NCI-H2029 treated with DMSO at 0.1 percent for 48 hours (cell line): ENCODE measurements around the gene TBC1D14.

Experiments
- DNase-seq: peaks from one replicate; lab custom pipeline; 2025; lab: John Stamatoyannopoulos, UW

The TBC1D14 gene

DNA sequence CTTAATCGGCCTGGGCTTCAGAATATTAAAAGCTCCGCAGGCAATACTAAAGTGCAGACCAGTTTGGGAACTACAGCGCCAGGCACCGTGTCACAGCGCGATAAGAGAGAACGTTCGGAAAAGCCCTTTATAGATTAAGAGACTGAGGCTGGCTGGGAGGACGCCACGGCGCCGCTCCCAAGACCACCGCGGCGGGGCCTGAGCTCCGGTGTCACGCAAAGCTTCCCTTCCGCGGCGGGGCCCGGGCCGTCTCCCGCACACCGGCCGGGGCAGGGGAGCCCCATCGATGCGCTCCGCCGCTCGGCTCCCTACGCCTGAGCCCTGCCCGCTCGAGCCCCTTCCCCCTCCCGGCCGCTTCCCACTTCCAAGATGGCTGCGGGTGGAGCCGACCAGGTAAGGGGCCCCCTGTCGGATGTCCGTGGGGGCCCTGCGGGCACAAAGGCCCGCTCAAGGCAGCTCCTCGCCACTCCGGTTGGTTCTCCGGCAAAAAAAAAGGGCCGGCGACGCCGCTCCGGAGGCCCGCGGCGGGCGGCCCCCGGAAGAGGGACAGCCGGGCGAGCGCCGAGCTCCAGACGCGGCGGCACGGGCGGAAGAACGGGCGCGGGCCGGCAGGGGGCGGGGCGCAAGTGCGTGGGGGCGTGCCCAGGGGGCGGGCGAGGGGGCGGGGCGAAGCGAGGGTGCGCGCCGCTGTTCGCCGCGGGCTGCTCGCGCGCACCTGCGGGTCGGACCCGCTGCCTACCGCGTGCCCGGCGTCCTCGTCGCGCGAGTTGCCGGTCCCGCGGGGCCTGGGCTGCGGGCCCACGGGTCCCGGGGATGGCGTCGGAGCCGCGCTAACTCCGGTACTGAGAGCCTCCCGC, at the start of gene TBC1D14:
TBC1D14 (plus strand) TSS at position 714 of the 857 bp plus-strand sequence. CDS start 13,564 bp downstream, outside the sequence.
- peak; percentile 43 for DNase-seq

DNA sequence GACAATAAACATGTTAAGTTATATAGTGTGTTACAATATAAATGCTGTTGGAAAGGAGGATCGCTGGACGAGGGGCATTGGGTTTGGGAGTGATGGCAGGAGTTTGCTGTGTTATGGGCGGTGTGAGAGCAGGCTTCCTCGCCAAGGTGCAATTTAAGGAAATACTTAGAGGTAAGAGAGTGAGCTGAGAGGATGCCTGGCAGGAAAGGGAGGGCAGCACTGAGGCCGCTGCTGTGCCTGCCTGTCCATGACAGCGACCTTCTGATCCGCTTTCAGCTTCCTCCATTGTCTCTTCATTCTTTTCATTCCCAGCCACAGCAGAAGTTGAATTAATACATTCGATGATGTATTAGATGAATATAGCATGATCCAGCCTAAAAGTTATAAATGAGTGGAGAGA, 41.2 kb upstream of the TBC1D14 start:
- DNase-seq = no peak

- DNase-seq = no peak
Observed at GRCh38 chr4:6869944-6870343, 39.7 kb upstream of the TBC1D14 start.

GRCh38 chr4:6873291-6873690, 36.3 kb upstream of the TBC1D14 start:
- DNase-seq = no peak

DNA sequence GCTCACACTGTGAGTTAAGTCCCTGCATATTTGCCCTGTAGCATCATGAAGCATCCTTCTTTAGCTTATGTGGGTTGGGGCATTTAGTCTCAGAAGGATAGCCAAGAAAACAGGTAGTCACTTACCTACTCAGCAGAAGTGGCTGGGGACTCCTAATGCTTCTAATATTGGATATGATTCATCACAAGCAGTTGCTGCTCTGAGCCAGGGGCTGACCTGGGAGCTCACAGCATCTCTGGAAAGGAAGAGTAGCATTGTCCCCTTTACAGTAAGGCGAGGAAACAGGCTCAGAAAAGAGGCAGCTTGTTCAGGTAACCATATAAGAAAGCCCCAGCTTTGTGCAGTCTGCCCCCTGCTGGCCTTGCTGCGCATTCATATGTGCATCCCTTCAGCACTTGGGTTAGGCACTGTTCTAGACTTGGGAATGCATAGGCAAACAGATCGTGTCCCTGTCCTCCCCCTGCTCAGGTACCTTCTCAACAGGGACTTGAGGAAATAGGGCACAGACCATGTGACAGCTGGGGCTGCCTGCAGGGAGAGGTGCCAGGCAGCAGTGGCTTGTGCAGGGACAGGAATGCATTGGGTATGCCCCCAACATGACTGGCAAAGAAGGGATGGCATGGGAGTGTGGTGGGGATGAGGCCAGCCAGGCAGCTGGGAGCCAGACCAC, 35.7 kb upstream of the TBC1D14 start:
- DNase-seq = no peak

DNA sequence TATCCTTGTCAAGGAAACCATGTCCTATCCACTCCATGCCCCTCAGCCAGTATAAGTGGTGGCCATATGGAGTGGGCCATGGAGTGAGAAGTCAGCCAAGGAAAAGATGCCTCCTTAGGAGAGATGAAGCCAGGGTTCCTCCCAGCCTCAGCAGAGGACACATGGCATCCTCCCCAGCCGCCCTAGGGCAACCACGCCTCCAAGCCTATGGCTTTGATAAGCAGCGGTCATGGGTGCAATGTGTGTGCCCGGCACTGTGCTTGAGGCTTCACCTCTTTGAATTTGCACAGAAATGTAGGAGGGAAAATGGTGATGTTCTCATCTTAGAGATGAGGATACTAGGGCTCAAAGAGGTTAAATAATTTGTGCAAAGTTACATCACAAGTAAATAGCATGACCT, 34.6 kb upstream of the TBC1D14 start:
- DNase-seq = no peak

GRCh38 chr4:6875431-6875831, 34.2 kb upstream of the TBC1D14 start:
- DNase-seq = no peak

DNA sequence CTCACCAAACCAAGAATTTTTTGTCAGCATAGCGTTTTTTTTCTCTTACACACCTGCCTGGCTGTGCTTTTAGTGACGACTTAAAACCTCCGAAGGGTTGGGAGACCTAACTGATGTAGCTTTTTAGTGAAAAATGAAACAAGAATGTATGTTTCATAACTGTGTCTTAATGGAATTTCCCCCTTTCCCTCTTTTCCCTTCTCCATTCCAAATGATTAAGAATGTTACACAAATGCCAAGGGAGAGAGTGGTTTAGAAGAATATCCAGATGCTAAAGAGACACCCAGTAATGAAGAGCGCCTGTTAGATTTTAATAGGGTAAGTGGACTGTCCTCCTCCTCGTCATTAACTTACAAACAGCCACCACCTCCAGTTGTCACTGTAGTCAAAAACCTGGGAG, 33.2 kb upstream of the TBC1D14 start:
- no peak for DNase-seq

DNA sequence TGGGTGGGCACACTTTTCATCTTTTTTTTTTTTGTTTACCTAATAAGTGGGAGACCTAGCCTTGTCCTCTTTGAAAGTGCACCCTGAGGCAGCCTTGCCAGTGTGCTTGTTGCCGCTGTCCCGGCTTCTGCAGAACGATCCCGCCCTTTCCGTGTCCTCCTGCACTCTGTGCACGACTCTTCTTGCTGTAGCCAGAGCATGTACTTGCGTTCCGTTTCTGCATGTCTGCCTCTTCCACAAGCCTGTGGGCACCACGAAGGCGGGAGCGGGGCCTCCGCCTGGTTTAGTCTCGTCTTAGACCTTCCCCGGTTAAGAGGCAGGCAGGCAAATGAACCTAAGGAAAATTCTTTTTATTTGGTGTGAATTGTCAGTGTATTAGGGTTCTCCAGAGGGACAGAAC, 32.6 kb upstream of the TBC1D14 start:
- no peak for DNase-seq

GRCh38 chr4:6878451-6879059, 31.1 kb upstream of the TBC1D14 start:
- DNase-seq = no peak

GRCh38 chr4:6880691-6881090, 28.9 kb upstream of the TBC1D14 start:
- DNase-seq = no peak

- DNase-seq = no peak
Observed at GRCh38 chr4:6881908-6882307, 27.7 kb upstream of the TBC1D14 start.

DNA sequence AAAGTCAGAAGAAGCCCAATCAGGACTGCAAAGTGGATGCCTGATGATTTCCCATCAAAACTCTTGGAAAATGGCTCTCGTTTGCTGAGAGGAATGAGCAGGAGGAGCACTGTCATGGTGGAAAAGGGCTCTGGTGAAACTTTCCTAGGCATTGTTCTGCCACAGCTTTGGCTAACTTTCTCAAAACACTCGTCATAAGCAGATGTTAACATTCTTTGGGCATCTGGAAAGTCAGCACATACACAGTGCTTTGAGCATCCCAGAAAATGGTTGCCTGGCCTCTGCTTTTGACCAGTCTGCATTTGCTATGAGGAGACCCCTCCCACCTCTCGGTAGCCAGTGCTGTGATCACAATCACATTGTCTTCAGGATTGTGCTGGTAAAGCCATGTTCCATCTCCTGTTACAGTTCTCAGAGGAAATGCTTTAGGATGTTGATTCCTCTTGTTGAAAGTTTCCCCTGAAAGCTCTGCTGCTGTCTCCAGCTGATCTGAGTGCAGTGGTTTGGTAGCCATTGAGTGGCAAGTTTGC, 25.2 kb upstream of the TBC1D14 start:
- DNase-seq = no peak

- DNase-seq = no peak
Observed at GRCh38 chr4:6885953-6886557, 23.6 kb upstream of the TBC1D14 start.

- DNase-seq = no peak
Observed at GRCh38 chr4:6886886-6887285, 22.7 kb upstream of the TBC1D14 start.

DNA sequence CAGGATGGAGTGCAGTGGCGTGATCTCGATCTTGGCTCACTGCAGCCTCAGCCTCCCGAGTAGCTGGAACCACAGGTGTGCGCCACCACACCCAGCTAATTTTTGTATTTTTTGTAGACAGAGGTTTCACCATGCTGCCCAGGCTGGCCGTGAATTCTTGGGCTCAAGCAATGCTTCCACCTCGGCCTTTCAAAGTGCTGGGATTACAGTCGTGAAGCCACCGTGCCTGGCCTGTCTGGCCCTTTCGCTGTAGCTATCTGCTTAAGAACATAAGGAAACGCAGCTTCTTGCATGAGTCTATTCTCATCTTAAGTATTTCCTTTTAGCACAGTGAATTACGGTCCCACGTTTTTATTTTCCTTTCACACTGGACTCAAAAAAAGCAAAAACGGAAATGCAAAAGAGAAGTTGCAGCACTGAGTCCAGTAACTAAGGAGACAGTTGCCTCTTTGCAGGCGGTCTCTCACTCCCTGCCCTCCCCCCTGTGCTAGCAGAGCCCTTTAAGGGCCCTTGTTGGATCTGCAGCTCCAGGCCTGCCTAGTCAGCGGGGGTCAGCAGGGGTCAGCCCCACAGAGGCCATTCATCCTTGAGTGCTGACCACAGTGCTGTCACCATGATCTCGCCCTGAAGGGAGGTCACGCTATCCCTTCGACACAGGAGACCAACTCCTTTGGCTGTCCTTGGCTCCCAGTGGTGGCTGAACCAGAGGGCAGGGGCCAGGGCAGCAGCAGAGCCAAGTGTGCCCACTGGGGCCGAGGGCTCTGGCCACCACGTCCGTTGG, 21.8 kb upstream of the TBC1D14 start:
- DNase-seq = no peak

GRCh38 chr4:6888506-6889071, 21.0 kb upstream of the TBC1D14 start:
- no peak for DNase-seq

- DNase-seq = no peak
Observed at GRCh38 chr4:6889101-6889735, 20.4 kb upstream of the TBC1D14 start.

- DNase-seq = no peak
Observed at GRCh38 chr4:6889736-6890324, 19.8 kb upstream of the TBC1D14 start.

DNA sequence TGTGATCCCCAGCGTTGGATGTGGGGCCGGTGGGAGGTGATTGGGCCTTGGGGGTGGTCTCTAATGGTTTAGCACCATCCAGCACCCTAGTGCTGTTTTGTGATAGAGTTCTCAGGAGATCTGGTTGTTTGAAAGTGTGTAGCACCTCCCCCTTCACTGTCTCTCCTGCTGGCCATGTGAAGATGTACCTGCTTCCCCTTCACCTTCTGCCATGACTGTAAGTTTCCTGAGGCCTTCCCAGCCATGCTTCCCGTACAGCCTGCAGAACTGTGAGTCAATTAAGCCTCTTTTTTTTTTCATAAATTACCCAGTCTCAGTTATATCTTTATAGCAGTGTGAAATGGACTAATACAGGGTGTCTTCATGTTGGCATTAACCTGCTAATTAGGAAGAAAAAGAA, 19.3 kb upstream of the TBC1D14 start:
- DNase-seq = no peak
